WTC11 (cell line): Measurements from ENCODE around the gene IGFBP5. TPM values are rescaled to one million over a fixed set of nuclear protein-coding genes. Genes with fewer than 3 reads are reported as not detected.
A peak's percentile ranks its signal among the peaks of the same experiment; 100 is the strongest.

Source experiments
- ATAC-seq: fragments of 200-7000 bp; cut with Tn5 transposase; 2 replicates; pipeline ENCODE4 v1.10.0; 2021; ENCODE audit warnings: mild to moderate bottlenecking, moderate library complexity
- CTCF ChIA-PET: fragments of 300-600 bp; sonication (Branson Sonifier 250); formaldehyde crosslinking; loops from one replicate; lab custom pipeline; 2021; ENCODE audit warnings: antibody characterized with exemption; lab: Charles Lee
- POLR2A ChIA-PET: fragments of 350-600 bp; sonication (Branson Sonifier 250); formaldehyde crosslinking; loops from one replicate; lab custom pipeline; 2021; ENCODE audit warnings: antibody characterized with exemption; lab: Charles Lee
- DNase-seq: peaks from one replicate; pipeline ENCODE4 v3.0.0; 2021; ENCODE audit warnings: low spot score
- H3K27ac Mint-ChIP-seq: 2 replicates; pipeline ENCODE4 v1.8.0; 2021; ENCODE audit warnings: mixed read lengths
- H3K27me3 Mint-ChIP-seq: 2 replicates; pipeline ENCODE4 v1.8.0; 2021; ENCODE audit warnings: low read depth, mild to moderate bottlenecking, moderate library complexity, mixed read lengths
- H3K36me3 Mint-ChIP-seq: 2 replicates; pipeline ENCODE4 v1.8.0; 2021; ENCODE audit warnings: mixed read lengths
- H3K4me1 Mint-ChIP-seq: 2 replicates; pipeline ENCODE4 v1.8.0; 2022; ENCODE audit warnings: mixed read lengths
- H3K4me3 Mint-ChIP-seq: 2 replicates; pipeline ENCODE4 v1.8.0; 2021; ENCODE audit warnings: mild to moderate bottlenecking, moderate library complexity, mixed read lengths
- H3K9me3 Mint-ChIP-seq: 2 replicates; pipeline ENCODE4 v1.8.0; 2021; ENCODE audit warnings: mixed read lengths
- CREB1 ChIP-seq: sonication (generic); formaldehyde crosslinking; IDR thresholded peaks from 2 replicates; pipeline ENCODE4 v1.8.0; 2023; ENCODE audit warnings: mild to moderate bottlenecking, missing genetic modification reagents
- EMX1 ChIP-seq: fragments of 250-450 bp; sonication (Bioruptor Pico); IDR thresholded peaks from 2 replicates; pipeline ENCODE4 v1.8.0; 2021; ENCODE audit warnings: mild to moderate bottlenecking
- FOXK1 ChIP-seq: sonication (generic); formaldehyde crosslinking; IDR thresholded peaks from 2 replicates; pipeline ENCODE4 v1.8.0; 2022; ENCODE audit warnings: mild to moderate bottlenecking, moderate library complexity, missing genetic modification reagents
- FOXP1 ChIP-seq: sonication (generic); formaldehyde crosslinking; IDR thresholded peaks from 2 replicates; pipeline ENCODE4 v1.8.0; 2022; ENCODE audit warnings: missing genetic modification reagents, mild to moderate bottlenecking, moderate library complexity, borderline replicate concordance
- GRHL2 ChIP-seq: fragments of 250-450 bp; sonication (Bioruptor Pico); IDR thresholded peaks from 2 replicates; pipeline ENCODE4 v1.8.0; 2022; ENCODE audit warnings: mild to moderate bottlenecking, moderate library complexity; ENCODE audit not compliant: insufficient replicate concordance, severe bottlenecking
- JAZF1 ChIP-seq: fragments of 250-450 bp; sonication (Bioruptor Pico); IDR thresholded peaks from 2 replicates; pipeline ENCODE4 v1.9.0; 2021; ENCODE audit warnings: moderate library complexity, mild to moderate bottlenecking, inconsistent platforms
- PRRX2 ChIP-seq: fragments of 250-450 bp; sonication (Bioruptor Pico); IDR thresholded peaks from 2 replicates; pipeline ENCODE4 v1.8.0; 2021; ENCODE audit warnings: mild to moderate bottlenecking
- SMAD4 ChIP-seq: sonication (generic); formaldehyde crosslinking; IDR thresholded peaks from 2 replicates; pipeline ENCODE4 v1.8.0; 2022; ENCODE audit warnings: mild to moderate bottlenecking, missing genetic modification reagents
- SP1 ChIP-seq: sonication (generic); formaldehyde crosslinking; conservative IDR thresholded peaks from 2 replicates; pipeline ENCODE4 v1.8.1; 2022; ENCODE audit warnings: missing genetic modification reagents
- TEAD4 ChIP-seq: sonication (generic); formaldehyde crosslinking; IDR thresholded peaks from 2 replicates; pipeline ENCODE4 v1.8.0; 2022; ENCODE audit warnings: mild to moderate bottlenecking, missing genetic modification reagents
- ZBTB21 ChIP-seq: sonication (generic); formaldehyde crosslinking; IDR thresholded peaks from 2 replicates; pipeline ENCODE4 v1.8.1; 2023; ENCODE audit warnings: mild to moderate bottlenecking, missing genetic modification reagents, borderline replicate concordance
- total RNA-seq: library from RNA; stranded (reverse); gene quantifications from 3 replicates; pipeline ENCODE4 v1.2.3, GENCODE V29; 2021
- TF ChIP-seq, protein P1 (sequence below): sonication (generic); formaldehyde crosslinking; IDR thresholded peaks from 2 replicates; pipeline ENCODE4 v1.8.0; 2022; ENCODE audit warnings: missing genetic modification reagents
- TF ChIP-seq, protein P2 (sequence below): sonication (generic); formaldehyde crosslinking; IDR thresholded peaks from 2 replicates; pipeline ENCODE4 v1.8.1; 2022; ENCODE audit warnings: mild to moderate bottlenecking, moderate library complexity, missing genetic modification reagents
- TF ChIP-seq, protein P3 (sequence below): sonication (generic); formaldehyde crosslinking; IDR thresholded peaks from 2 replicates; pipeline ENCODE4 v1.8.0; 2022; ENCODE audit warnings: mild to moderate bottlenecking, missing genetic modification reagents
- TF ChIP-seq, protein P4 (sequence below): fragments of 250-450 bp; sonication (Bioruptor Pico); IDR thresholded peaks from 2 replicates; pipeline ENCODE4 v2.1.2; 2022; ENCODE audit warnings: mild to moderate bottlenecking, moderate library complexity
- TF ChIP-seq, protein P5 (sequence below): sonication (generic); formaldehyde crosslinking; IDR thresholded peaks from 2 replicates; pipeline ENCODE4 v1.8.0; 2023; ENCODE audit warnings: mild to moderate bottlenecking, missing genetic modification reagents
- TF ChIP-seq, protein P6 (sequence below): sonication (generic); formaldehyde crosslinking; IDR thresholded peaks from 2 replicates; pipeline ENCODE4 v1.8.0; 2023; ENCODE audit warnings: missing genetic modification reagents, mild to moderate bottlenecking, borderline replicate concordance
- TF ChIP-seq, protein P7 (sequence below): sonication (generic); formaldehyde crosslinking; IDR thresholded peaks from 2 replicates; pipeline ENCODE4 v1.8.0; 2022; ENCODE audit warnings: mild to moderate bottlenecking, missing genetic modification reagents
- TF ChIP-seq, protein P8 (sequence below): sonication (generic); formaldehyde crosslinking; IDR thresholded peaks from 2 replicates; pipeline ENCODE4 v1.8.1; 2023; ENCODE audit warnings: mild to moderate bottlenecking, missing genetic modification reagents

IGFBP5 gene
- total RNA-seq, 1 experiment from 2014 or later = 5.3 TPM

DNA sequence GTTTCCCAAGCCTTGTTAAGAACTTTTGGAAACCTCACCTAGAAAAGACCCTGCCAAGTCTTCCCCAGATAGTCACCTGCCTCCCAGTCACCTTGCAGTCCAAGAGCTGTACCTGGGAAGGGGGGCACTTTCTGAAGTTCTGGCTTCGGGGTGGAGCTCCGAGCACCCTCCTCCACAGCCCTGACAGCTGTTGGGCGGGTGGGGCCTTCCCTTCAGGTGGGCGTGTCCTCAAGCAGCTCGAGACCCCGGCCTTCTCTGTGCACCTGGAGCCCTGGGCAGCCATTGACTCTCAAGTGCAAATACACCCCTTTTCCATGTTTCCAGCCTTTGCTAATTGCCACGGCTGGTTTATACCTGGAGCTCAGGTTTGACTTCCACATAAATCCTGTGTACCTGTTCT is 37.0 kb upstream of the IGFBP5 start:
- no peak overlapping the region for H3K27ac Mint-ChIP-seq
- no peaks in the 10 kb centered on the region for H3K4me1 Mint-ChIP-seq
- CTCF ChIA-PET = interaction anchor here (0.7 to 1.5 kb wide), 2 partner anchors 32 to 50 kb away, joined by 3 read pairs; no protein-coding TSS in a partner anchor
- TF ChIP-seq, protein P1, sequence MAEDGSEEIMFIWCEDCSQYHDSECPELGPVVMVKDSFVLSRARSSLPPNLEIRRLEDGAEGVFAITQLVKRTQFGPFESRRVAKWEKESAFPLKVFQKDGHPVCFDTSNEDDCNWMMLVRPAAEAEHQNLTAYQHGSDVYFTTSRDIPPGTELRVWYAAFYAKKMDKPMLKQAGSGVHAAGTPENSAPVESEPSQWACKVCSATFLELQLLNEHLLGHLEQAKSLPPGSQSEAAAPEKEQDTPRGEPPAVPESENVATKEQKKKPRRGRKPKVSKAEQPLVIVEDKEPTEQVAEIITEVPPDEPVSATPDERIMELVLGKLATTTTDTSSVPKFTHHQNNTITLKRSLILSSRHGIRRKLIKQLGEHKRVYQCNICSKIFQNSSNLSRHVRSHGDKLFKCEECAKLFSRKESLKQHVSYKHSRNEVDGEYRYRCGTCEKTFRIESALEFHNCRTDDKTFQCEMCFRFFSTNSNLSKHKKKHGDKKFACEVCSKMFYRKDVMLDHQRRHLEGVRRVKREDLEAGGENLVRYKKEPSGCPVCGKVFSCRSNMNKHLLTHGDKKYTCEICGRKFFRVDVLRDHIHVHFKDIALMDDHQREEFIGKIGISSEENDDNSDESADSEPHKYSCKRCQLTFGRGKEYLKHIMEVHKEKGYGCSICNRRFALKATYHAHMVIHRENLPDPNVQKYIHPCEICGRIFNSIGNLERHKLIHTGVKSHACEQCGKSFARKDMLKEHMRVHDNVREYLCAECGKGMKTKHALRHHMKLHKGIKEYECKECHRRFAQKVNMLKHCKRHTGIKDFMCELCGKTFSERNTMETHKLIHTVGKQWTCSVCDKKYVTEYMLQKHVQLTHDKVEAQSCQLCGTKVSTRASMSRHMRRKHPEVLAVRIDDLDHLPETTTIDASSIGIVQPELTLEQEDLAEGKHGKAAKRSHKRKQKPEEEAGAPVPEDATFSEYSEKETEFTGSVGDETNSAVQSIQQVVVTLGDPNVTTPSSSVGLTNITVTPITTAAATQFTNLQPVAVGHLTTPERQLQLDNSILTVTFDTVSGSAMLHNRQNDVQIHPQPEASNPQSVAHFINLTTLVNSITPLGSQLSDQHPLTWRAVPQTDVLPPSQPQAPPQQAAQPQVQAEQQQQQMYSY (CRISPR knock-in tag) = no peak
- TF ChIP-seq TEAD4 (CRISPR knock-in tag) (no peak), JAZF1 (no peak), FOXP1 (no peak), FOXK1 (CRISPR knock-in tag) (no peak), SMAD4 (no peak), CREB1 (CRISPR knock-in tag) (no peak)
- TF ChIP-seq, protein P2, sequence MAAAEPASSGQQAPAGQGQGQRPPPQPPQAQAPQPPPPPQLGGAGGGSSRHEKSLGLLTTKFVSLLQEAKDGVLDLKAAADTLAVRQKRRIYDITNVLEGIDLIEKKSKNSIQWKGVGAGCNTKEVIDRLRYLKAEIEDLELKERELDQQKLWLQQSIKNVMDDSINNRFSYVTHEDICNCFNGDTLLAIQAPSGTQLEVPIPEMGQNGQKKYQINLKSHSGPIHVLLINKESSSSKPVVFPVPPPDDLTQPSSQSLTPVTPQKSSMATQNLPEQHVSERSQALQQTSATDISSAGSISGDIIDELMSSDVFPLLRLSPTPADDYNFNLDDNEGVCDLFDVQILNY (CRISPR knock-in tag) = no peak
- TF ChIP-seq, protein P3, sequence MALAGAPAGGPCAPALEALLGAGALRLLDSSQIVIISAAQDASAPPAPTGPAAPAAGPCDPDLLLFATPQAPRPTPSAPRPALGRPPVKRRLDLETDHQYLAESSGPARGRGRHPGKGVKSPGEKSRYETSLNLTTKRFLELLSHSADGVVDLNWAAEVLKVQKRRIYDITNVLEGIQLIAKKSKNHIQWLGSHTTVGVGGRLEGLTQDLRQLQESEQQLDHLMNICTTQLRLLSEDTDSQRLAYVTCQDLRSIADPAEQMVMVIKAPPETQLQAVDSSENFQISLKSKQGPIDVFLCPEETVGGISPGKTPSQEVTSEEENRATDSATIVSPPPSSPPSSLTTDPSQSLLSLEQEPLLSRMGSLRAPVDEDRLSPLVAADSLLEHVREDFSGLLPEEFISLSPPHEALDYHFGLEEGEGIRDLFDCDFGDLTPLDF (CRISPR knock-in tag) = no peak
- TF ChIP-seq, protein P4, sequence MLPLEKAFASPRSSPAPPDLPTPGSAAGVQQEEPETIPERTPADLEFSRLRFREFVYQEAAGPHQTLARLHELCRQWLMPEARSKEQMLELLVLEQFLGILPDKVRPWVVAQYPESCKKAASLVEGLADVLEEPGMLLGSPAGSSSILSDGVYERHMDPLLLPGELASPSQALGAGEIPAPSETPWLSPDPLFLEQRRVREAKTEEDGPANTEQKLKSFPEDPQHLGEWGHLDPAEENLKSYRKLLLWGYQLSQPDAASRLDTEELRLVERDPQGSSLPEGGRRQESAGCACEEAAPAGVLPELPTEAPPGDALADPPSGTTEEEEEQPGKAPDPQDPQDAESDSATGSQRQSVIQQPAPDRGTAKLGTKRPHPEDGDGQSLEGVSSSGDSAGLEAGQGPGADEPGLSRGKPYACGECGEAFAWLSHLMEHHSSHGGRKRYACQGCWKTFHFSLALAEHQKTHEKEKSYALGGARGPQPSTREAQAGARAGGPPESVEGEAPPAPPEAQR (CRISPR knock-in tag) = no peak
- TF ChIP-seq, protein P5, sequence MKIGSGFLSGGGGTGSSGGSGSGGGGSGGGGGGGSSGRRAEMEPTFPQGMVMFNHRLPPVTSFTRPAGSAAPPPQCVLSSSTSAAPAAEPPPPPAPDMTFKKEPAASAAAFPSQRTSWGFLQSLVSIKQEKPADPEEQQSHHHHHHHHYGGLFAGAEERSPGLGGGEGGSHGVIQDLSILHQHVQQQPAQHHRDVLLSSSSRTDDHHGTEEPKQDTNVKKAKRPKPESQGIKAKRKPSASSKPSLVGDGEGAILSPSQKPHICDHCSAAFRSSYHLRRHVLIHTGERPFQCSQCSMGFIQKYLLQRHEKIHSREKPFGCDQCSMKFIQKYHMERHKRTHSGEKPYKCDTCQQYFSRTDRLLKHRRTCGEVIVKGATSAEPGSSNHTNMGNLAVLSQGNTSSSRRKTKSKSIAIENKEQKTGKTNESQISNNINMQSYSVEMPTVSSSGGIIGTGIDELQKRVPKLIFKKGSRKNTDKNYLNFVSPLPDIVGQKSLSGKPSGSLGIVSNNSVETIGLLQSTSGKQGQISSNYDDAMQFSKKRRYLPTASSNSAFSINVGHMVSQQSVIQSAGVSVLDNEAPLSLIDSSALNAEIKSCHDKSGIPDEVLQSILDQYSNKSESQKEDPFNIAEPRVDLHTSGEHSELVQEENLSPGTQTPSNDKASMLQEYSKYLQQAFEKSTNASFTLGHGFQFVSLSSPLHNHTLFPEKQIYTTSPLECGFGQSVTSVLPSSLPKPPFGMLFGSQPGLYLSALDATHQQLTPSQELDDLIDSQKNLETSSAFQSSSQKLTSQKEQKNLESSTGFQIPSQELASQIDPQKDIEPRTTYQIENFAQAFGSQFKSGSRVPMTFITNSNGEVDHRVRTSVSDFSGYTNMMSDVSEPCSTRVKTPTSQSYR (CRISPR knock-in tag) = no peak
- no peak overlapping the region for H3K4me3 Mint-ChIP-seq
- H3K9me3 Mint-ChIP-seq = no peaks in the 10 kb centered on the region
- peak; percentile 56; the same call in 1 of the 2 replicates for ATAC-seq
- no peaks in the 10 kb centered on the region for H3K36me3 Mint-ChIP-seq
- DNase-seq = no peak
- POLR2A ChIA-PET = no interaction called here
- H3K27me3 Mint-ChIP-seq = peaks cover 3% of the 10 kb centered on the region; the same call in 1 of the 2 replicates

DNA sequence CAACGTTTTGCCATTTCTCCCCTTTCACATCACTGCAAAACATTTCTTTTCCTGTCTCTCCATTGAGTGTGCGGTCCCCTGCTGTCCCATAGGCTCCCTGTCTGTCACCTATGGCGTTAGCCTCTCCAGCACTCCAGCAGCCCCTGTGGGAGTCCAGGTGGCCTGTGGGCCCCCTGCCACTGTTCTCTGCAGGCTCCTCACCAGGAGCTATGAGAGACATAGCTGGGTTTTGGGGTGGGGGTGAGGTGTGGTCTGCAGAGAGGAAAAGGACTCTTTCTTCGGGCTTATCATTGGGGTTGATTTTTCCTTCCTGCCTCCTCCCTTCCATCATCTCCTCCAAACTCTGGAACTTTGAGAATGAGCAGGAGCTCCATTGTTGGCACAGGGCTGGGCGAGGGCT is 36.1 kb upstream of the IGFBP5 start:
- POLR2A ChIA-PET = interaction anchor here (0.6 kb wide), 1 partner anchor 511 kb away, joined by 3 read pairs; no protein-coding TSS in a partner anchor
- Mint-ChIP-seq H3K27ac (no peak overlapping the region), H3K27me3 (peaks cover 3% of the 10 kb centered on the region; the same call in 1 of the 2 replicates), H3K36me3 (no peaks in the 10 kb centered on the region), H3K4me1 (no peaks in the 10 kb centered on the region), H3K9me3 (no peaks in the 10 kb centered on the region), H3K4me3 (no peak overlapping the region)
- no peak for DNase-seq
- CTCF ChIA-PET = interaction anchor here (1.5 kb wide), 1 partner anchor 31 kb away, joined by 3 read pairs; no protein-coding TSS in a partner anchor
- ATAC-seq = no peak
- TF ChIP-seq PRRX2 (CRISPR knock-in tag) = no peak
- TF ChIP-seq, protein P6, sequence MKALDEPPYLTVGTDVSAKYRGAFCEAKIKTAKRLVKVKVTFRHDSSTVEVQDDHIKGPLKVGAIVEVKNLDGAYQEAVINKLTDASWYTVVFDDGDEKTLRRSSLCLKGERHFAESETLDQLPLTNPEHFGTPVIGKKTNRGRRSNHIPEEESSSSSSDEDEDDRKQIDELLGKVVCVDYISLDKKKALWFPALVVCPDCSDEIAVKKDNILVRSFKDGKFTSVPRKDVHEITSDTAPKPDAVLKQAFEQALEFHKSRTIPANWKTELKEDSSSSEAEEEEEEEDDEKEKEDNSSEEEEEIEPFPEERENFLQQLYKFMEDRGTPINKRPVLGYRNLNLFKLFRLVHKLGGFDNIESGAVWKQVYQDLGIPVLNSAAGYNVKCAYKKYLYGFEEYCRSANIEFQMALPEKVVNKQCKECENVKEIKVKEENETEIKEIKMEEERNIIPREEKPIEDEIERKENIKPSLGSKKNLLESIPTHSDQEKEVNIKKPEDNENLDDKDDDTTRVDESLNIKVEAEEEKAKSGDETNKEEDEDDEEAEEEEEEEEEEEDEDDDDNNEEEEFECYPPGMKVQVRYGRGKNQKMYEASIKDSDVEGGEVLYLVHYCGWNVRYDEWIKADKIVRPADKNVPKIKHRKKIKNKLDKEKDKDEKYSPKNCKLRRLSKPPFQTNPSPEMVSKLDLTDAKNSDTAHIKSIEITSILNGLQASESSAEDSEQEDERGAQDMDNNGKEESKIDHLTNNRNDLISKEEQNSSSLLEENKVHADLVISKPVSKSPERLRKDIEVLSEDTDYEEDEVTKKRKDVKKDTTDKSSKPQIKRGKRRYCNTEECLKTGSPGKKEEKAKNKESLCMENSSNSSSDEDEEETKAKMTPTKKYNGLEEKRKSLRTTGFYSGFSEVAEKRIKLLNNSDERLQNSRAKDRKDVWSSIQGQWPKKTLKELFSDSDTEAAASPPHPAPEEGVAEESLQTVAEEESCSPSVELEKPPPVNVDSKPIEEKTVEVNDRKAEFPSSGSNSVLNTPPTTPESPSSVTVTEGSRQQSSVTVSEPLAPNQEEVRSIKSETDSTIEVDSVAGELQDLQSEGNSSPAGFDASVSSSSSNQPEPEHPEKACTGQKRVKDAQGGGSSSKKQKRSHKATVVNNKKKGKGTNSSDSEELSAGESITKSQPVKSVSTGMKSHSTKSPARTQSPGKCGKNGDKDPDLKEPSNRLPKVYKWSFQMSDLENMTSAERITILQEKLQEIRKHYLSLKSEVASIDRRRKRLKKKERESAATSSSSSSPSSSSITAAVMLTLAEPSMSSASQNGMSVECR (CRISPR knock-in tag) = no peak
- no peak for TF ChIP-seq SP1
- no peak for TF ChIP-seq TEAD4 (CRISPR knock-in tag)
- TF ChIP-seq EMX1 (CRISPR knock-in tag) = no peak
- TF ChIP-seq, protein P7, sequence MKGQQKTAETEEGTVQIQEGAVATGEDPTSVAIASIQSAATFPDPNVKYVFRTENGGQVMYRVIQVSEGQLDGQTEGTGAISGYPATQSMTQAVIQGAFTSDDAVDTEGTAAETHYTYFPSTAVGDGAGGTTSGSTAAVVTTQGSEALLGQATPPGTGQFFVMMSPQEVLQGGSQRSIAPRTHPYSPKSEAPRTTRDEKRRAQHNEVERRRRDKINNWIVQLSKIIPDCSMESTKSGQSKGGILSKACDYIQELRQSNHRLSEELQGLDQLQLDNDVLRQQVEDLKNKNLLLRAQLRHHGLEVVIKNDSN (CRISPR knock-in tag) = no peak
- no peak for TF ChIP-seq ZBTB21
- TF ChIP-seq, protein P8, sequence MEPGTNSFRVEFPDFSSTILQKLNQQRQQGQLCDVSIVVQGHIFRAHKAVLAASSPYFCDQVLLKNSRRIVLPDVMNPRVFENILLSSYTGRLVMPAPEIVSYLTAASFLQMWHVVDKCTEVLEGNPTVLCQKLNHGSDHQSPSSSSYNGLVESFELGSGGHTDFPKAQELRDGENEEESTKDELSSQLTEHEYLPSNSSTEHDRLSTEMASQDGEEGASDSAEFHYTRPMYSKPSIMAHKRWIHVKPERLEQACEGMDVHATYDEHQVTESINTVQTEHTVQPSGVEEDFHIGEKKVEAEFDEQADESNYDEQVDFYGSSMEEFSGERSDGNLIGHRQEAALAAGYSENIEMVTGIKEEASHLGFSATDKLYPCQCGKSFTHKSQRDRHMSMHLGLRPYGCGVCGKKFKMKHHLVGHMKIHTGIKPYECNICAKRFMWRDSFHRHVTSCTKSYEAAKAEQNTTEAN (CRISPR knock-in tag) = no peak
- no peak for TF ChIP-seq GRHL2
